GM12801 (cell line): ENCODE measurements around the gene TSPAN4.

ENCODE experiments used
- CTCF ChIP-seq: IDR thresholded peaks from one replicate; pipeline ENCODE4 v1.5.1; 2011; ENCODE audit warnings: control low read depth; ENCODE audit not compliant: insufficient read length; ENCODE audit errors: extremely low read depth

TSPAN4 gene

GRCh38 chr11:861105-861479 is 18.4 kb downstream of the TSPAN4 start:
- TF ChIP-seq CTCF: no peak

GRCh38 chr11:862081-862661 is 19.5 kb downstream of the TSPAN4 start:
- TF ChIP-seq CTCF: no peak

- TF ChIP-seq CTCF: no peak
These were observed 20.0 kb downstream of the TSPAN4 start for GRCh38 chr11:862696-863022.

- TF ChIP-seq CTCF: no peak
These were observed 20.6 kb downstream of the TSPAN4 start for GRCh38 chr11:863023-863909.

- no peak for TF ChIP-seq CTCF
These were observed 21.5 kb downstream of the TSPAN4 start for GRCh38 chr11:863910-864827.

GRCh38 chr11:864898-865297 is 22.2 kb downstream of the TSPAN4 start:
- TF ChIP-seq CTCF: no peak
